Activated T-helper 1 cell treated with anti-CD3 and anti-CD28 coated beads, Interleukin-2, amount 50 U/mL, for 16 hours (primary cell): ENCODE data around the gene BBLN.
A peak's percentile ranks its signal among the peaks of the same experiment; 100 is the strongest.

Experiments used
- DNase-seq, 2 donors: peaks; one replicate each; pipeline ENCODE4 v3.0.0-alpha.2; 2020; ENCODE audit warnings: low read depth in 1 of 2, low spot score in 1 of 2

Gene BBLN

GRCh38 chr9:128188209-128188608 is 28.1 kb downstream of the BBLN start:
- no peak for DNase-seq

GRCh38 chr9:128190013-128190412 is 29.9 kb downstream of the BBLN start:
- DNase-seq: no peak

GRCh38 chr9:128190516-128191405 is 30.7 kb downstream of the BBLN start:
- peak in 1 of 2 donors; percentile 10 for DNase-seq

GRCh38 chr9:128191406-128192046 is 31.5 kb downstream of the BBLN start, which contains the start of gene CIZ1:
Gene CIZ1, minus strand, starts transcription at chr9:128191572. Its CDS starts 715 bp downstream, at chr9:128190857.
- DNase-seq: peak; percentile 42 to 67

GRCh38 chr9:128192601-128193371 is 32.7 kb downstream of the BBLN start:
- no peak for DNase-seq

- DNase-seq: no peak
Observed at GRCh38 chr9:128193469-128194096, 33.5 kb downstream of the BBLN start.

- DNase-seq: no peak
Observed at GRCh38 chr9:128201441-128202369, 41.6 kb downstream of the BBLN start.

GRCh38 chr9:128202648-128203023 is 42.6 kb downstream of the BBLN start:
- no peak for DNase-seq

- DNase-seq: peak; percentile 32 to 62
Observed at GRCh38 chr9:128203024-128203706, 43.1 kb downstream of the BBLN start, which contains the start of gene DNM1. Gene DNM1, plus strand, starts transcription at chr9:128203379. Its CDS starts 92 bp downstream, at chr9:128203471.

GRCh38 chr9:128203707-128204551 is 43.9 kb downstream of the BBLN start:
- DNase-seq: no peak

GRCh38 chr9:128204858-128205257 is 44.8 kb downstream of the BBLN start:
- no peak for DNase-seq

- no peak for DNase-seq
Observed at GRCh38 chr9:128205296-128205944, 45.4 kb downstream of the BBLN start.

- no peak for DNase-seq
Observed at GRCh38 chr9:128206484-128206883, 46.4 kb downstream of the BBLN start.

- DNase-seq: no peak
Observed at GRCh38 chr9:128206916-128207910, 47.1 kb downstream of the BBLN start.

- no peak for DNase-seq
Observed at GRCh38 chr9:128208386-128208785, 48.3 kb downstream of the BBLN start.

- DNase-seq: no peak
Observed at GRCh38 chr9:128208946-128209669, 49.0 kb downstream of the BBLN start.
